ENCODE measurements around the gene RNPEPL1. TPM values are rescaled to one million over a fixed set of nuclear protein-coding genes. Genes with fewer than 3 reads are reported as not detected.

The RNPEPL1 gene
- total and polyA plus RNA-seq, 2 donors from 2014 or later: 65.4 to 77.4 TPM

GRCh38 chr2:240622531-240623235 is 54.4 kb downstream of the RNPEPL1 start:
- Histone ChIP-seq H3K9me3 (ENCODE audit: control insufficient read depth in 2 of 3, insufficient read depth in 1 of 3, low read length in 3 of 3) (no peaks in the 10 kb centered on the region), H3K27ac (ENCODE audit: low read depth in 2 of 2, low read length in 2 of 2) (no peak overlapping the region), H3K9ac (ENCODE audit: low read length in 3 of 3) (no peak overlapping the region), H3K4me3 (ENCODE audit: low read length in 3 of 3) (no peak overlapping the region), H3K27me3 (ENCODE audit: control insufficient read depth, insufficient read depth, low read length) (no peaks in the 10 kb centered on the region), H3K4me1 (ENCODE audit: control insufficient read depth in 2 of 3, insufficient read depth in 2 of 3, low read depth in 1 of 3, low read length in 3 of 3) (no peaks in the 10 kb centered on the region), H3K36me3 (ENCODE audit: control insufficient read depth in 2 of 3, insufficient read depth in 3 of 3, low read length in 3 of 3) (no peaks in the 10 kb centered on the region)
- no peak for TF ChIP-seq CTCF (IDR thresholded peaks at IDR 0.05; ENCODE audit: borderline replicate concordance, extremely low read depth, insufficient read depth)
- no peak for FAIRE-seq
- intact Hi-C loops (cut with DNase I): no loop called here
- peak; percentile 34 to 82 (median 71) for DNase-seq

DNA sequence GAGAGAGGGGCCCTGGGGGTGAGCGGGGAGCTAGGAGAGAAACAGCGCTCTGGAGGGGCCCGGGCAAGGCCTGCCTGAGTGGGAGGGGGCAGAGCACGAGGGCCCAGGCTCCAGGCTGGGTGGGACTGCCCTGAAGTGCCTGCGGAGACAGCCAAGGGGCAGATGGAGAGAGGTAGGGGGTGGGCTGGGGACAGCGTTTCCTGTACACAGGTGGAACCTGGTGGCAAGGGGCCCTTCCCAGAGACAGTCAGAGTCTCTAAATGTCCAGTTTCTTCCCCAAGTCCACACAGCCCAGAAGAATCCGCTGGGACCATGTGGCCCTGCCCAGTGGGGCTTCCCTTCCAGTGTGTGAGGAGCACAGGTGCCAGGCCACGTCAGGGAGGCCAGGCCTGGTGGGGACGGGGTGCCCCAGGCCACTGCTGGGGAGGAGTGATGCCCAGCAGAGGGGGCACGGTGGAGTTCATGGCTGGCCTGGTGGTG is 55.3 kb downstream of the RNPEPL1 start:
- Histone ChIP-seq H3K36me3 (ENCODE audit: control insufficient read depth in 2 of 3, insufficient read depth in 3 of 3, low read length in 3 of 3) (no peaks in the 10 kb centered on the region), H3K4me3 (ENCODE audit: low read length in 3 of 3) (no peak overlapping the region), H3K9ac (ENCODE audit: low read length in 3 of 3) (no peak overlapping the region), H3K27ac (ENCODE audit: low read depth in 2 of 2, low read length in 2 of 2) (no peak overlapping the region), H3K4me1 (ENCODE audit: control insufficient read depth in 2 of 3, insufficient read depth in 2 of 3, low read depth in 1 of 3, low read length in 3 of 3) (no peaks in the 10 kb centered on the region), H3K27me3 (ENCODE audit: control insufficient read depth, insufficient read depth, low read length) (no peaks in the 10 kb centered on the region), H3K9me3 (ENCODE audit: control insufficient read depth in 2 of 3, insufficient read depth in 1 of 3, low read length in 3 of 3) (no peaks in the 10 kb centered on the region)
- FAIRE-seq: no peak
- intact Hi-C loops (cut with DNase I): no loop called here
- peak in 2 of 5 donors; percentile 44 to 71 for DNase-seq
- no peak for TF ChIP-seq CTCF (IDR thresholded peaks at IDR 0.05; ENCODE audit: borderline replicate concordance, extremely low read depth, insufficient read depth)

- no peak overlapping the region for H3K4me3 ChIP-seq (ENCODE audit: low read length in 3 of 3)
- H3K9ac ChIP-seq (ENCODE audit: low read length in 3 of 3): no peak overlapping the region
- FAIRE-seq: no peak
- H3K4me1 ChIP-seq (ENCODE audit: control insufficient read depth in 2 of 3, insufficient read depth in 2 of 3, low read depth in 1 of 3, low read length in 3 of 3): no peaks in the 10 kb centered on the region
- no peak overlapping the region for H3K27ac ChIP-seq (ENCODE audit: low read depth in 2 of 2, low read length in 2 of 2)
- TF ChIP-seq CTCF (IDR thresholded peaks at IDR 0.05; ENCODE audit: borderline replicate concordance, extremely low read depth, insufficient read depth): no peak
- no peaks in the 10 kb centered on the region for H3K27me3 ChIP-seq (ENCODE audit: control insufficient read depth, insufficient read depth, low read length)
- H3K9me3 ChIP-seq (ENCODE audit: control insufficient read depth in 2 of 3, insufficient read depth in 1 of 3, low read length in 3 of 3): no peaks in the 10 kb centered on the region
- intact Hi-C loops (cut with DNase I): no loop called here
- H3K36me3 ChIP-seq (ENCODE audit: control insufficient read depth in 2 of 3, insufficient read depth in 3 of 3, low read length in 3 of 3): no peaks in the 10 kb centered on the region
- peak in 1 of 5 donors; percentile 64 for DNase-seq
Observed at GRCh38 chr2:240624011-240624949, 56.0 kb downstream of the RNPEPL1 start.

All from kidney (tissue), 14 donors.